ENCODE measurements around the gene TRIM60.
"Not testable (repeated sequence)": the region's sequence is repeated elsewhere in the genome, so short reads cannot be mapped to it uniquely, and the experiment has no call there.

The TRIM60 gene

GRCh38 chr4:165011403-165011802, 20.4 kb upstream of the TRIM60 start:
- H4K20me1 ChIP-seq (ENCODE audit: insufficient read depth, low read length), result no peaks in the 10 kb centered on the region
- no peaks in the 10 kb centered on the region for H3K9me3 ChIP-seq (replicated peaks; ENCODE audit: insufficient read depth, low read length)
- H2AFZ ChIP-seq (ENCODE audit: low read length), result peak overlapping the region; percentile 42; the same call in 1 of the 2 replicates
- no peaks in the 10 kb centered on the region for H3K27me3 ChIP-seq (replicated peaks; ENCODE audit: insufficient read depth, low read length)
- no peaks in the 10 kb centered on the region for H3K36me3 ChIP-seq (replicated peaks; ENCODE audit: insufficient read depth, low read length)
- peak overlapping the region; percentile 10; the same call in 1 of the 2 replicates for H3K4me3 ChIP-seq (ENCODE audit: low read length)
- no peak for DNase-seq
- peak overlapping the region; percentile 51 for H3K9ac ChIP-seq (ENCODE audit: low read length)
- H3K4me1 ChIP-seq (ENCODE audit: low read length), result peaks cover 25% of the 10 kb centered on the region
- H3K27ac ChIP-seq (ENCODE audit: low read length), result peak overlapping the region; percentile 91
- H3K4me2 ChIP-seq (ENCODE audit: low read depth, low read length), result peak overlapping the region; percentile 56
- H3F3A ChIP-seq (ENCODE audit: insufficient read depth, low read length), result peaks cover 15% of the 10 kb centered on the region
- TF ChIP-seq EZH2phosphoT487 (IDR thresholded peaks at IDR 0.05; ENCODE audit: low read length), result no peak
- no peak for TF ChIP-seq CTCF (IDR thresholded peaks at IDR 0.05; ENCODE audit: low read length)
- no peak for TF ChIP-seq EZH2 (optimal IDR thresholded peaks at IDR 0.05; ENCODE audit: low read depth, low read length)
- no peaks in the 10 kb centered on the region for H3K79me2 ChIP-seq (ENCODE audit: low read length)
- H3K9me2 ChIP-seq (replicated peaks; ENCODE audit: insufficient read depth, low read length), result no peaks in the 10 kb centered on the region

GRCh38 chr4:165013691-165014090, 18.1 kb upstream of the TRIM60 start:
- Histone ChIP-seq H3K27me3 (replicated peaks; ENCODE audit: insufficient read depth, low read length) (no peaks in the 10 kb centered on the region), H4K20me1 (ENCODE audit: insufficient read depth, low read length) (no peaks in the 10 kb centered on the region), H3K4me3 (ENCODE audit: low read length) (no peak overlapping the region), H3K9ac (ENCODE audit: low read length) (no peak overlapping the region), H3K9me3 (replicated peaks; ENCODE audit: insufficient read depth, low read length) (no peaks in the 10 kb centered on the region), H3K36me3 (replicated peaks; ENCODE audit: insufficient read depth, low read length) (no peaks in the 10 kb centered on the region), H3F3A (ENCODE audit: insufficient read depth, low read length) (peaks cover 15% of the 10 kb centered on the region), H3K4me2 (ENCODE audit: low read depth, low read length) (no peak overlapping the region), H3K79me2 (ENCODE audit: low read length) (no peaks in the 10 kb centered on the region), H3K9me2 (replicated peaks; ENCODE audit: insufficient read depth, low read length) (no peaks in the 10 kb centered on the region), H3K27ac (ENCODE audit: low read length) (no peak overlapping the region), H3K4me1 (ENCODE audit: low read length) (peaks cover 25% of the 10 kb centered on the region), H2AFZ (ENCODE audit: low read length) (no peak overlapping the region)
- DNase-seq, result no peak
- TF ChIP-seq EZH2phosphoT487 (IDR thresholded peaks at IDR 0.05; ENCODE audit: low read length) (no peak), EZH2 (optimal IDR thresholded peaks at IDR 0.05; ENCODE audit: low read depth, low read length) (no peak), CTCF (IDR thresholded peaks at IDR 0.05; ENCODE audit: low read length) (no peak)

GRCh38 chr4:165016971-165017370, 14.8 kb upstream of the TRIM60 start:
- H3K79me2 ChIP-seq (ENCODE audit: low read length), result no peaks in the 10 kb centered on the region
- no peak overlapping the region for H3K9ac ChIP-seq (ENCODE audit: low read length)
- no peak overlapping the region for H2AFZ ChIP-seq (ENCODE audit: low read length)
- H3K36me3 ChIP-seq (replicated peaks; ENCODE audit: insufficient read depth, low read length), result no peaks in the 10 kb centered on the region
- TF ChIP-seq CTCF (IDR thresholded peaks at IDR 0.05; ENCODE audit: low read length) (no peak; the same call in 1 of the 2 replicates), EZH2 (optimal IDR thresholded peaks at IDR 0.05; ENCODE audit: low read depth, low read length) (no peak), EZH2phosphoT487 (IDR thresholded peaks at IDR 0.05; ENCODE audit: low read length) (no peak)
- no peak overlapping the region for H3K27ac ChIP-seq (ENCODE audit: low read length)
- 0 out of 2 replicates have a peak, but pooled peaks cover under 1% of the 10 kb centered on the region for H3F3A ChIP-seq (ENCODE audit: insufficient read depth, low read length)
- H4K20me1 ChIP-seq (ENCODE audit: insufficient read depth, low read length), result no peaks in the 10 kb centered on the region
- no peaks in the 10 kb centered on the region for H3K9me3 ChIP-seq (replicated peaks; ENCODE audit: insufficient read depth, low read length)
- H3K9me2 ChIP-seq (replicated peaks; ENCODE audit: insufficient read depth, low read length), result no peaks in the 10 kb centered on the region
- no peak overlapping the region for H3K4me3 ChIP-seq (ENCODE audit: low read length)
- H3K27me3 ChIP-seq (replicated peaks; ENCODE audit: insufficient read depth, low read length), result no peaks in the 10 kb centered on the region
- no peak overlapping the region for H3K4me2 ChIP-seq (ENCODE audit: low read depth, low read length)
- DNase-seq, result no peak
- H3K4me1 ChIP-seq (ENCODE audit: low read length), result peaks cover 1% of the 10 kb centered on the region

GRCh38 chr4:165019995-165020394, 11.8 kb upstream of the TRIM60 start:
- H3K79me2 ChIP-seq (ENCODE audit: low read length); H3K4me1 ChIP-seq (ENCODE audit: low read length); H3K4me2 ChIP-seq (ENCODE audit: low read depth, low read length); H3F3A ChIP-seq (ENCODE audit: insufficient read depth, low read length); H3K27ac ChIP-seq (ENCODE audit: low read length); H3K27me3 ChIP-seq (replicated peaks; ENCODE audit: insufficient read depth, low read length); H3K9me3 ChIP-seq (replicated peaks; ENCODE audit: insufficient read depth, low read length); H3K36me3 ChIP-seq (replicated peaks; ENCODE audit: insufficient read depth, low read length); DNase-seq; H2AFZ ChIP-seq (ENCODE audit: low read length); H3K9me2 ChIP-seq (replicated peaks; ENCODE audit: insufficient read depth, low read length); H3K9ac ChIP-seq (ENCODE audit: low read length); H3K4me3 ChIP-seq (ENCODE audit: low read length); H4K20me1 ChIP-seq (ENCODE audit: insufficient read depth, low read length): not testable (repeated sequence)

- not testable (repeated sequence) for H3K4me3 ChIP-seq (ENCODE audit: low read length); H3K79me2 ChIP-seq (ENCODE audit: low read length); H4K20me1 ChIP-seq (ENCODE audit: insufficient read depth, low read length); H3K9me2 ChIP-seq (replicated peaks; ENCODE audit: insufficient read depth, low read length); H2AFZ ChIP-seq (ENCODE audit: low read length); H3F3A ChIP-seq (ENCODE audit: insufficient read depth, low read length); H3K9me3 ChIP-seq (replicated peaks; ENCODE audit: insufficient read depth, low read length); H3K27me3 ChIP-seq (replicated peaks; ENCODE audit: insufficient read depth, low read length); H3K36me3 ChIP-seq (replicated peaks; ENCODE audit: insufficient read depth, low read length); H3K9ac ChIP-seq (ENCODE audit: low read length)
- H3K4me1 ChIP-seq (ENCODE audit: low read length), result peaks cover 20% of the 10 kb centered on the region
- peak; percentile 71 for DNase-seq
- H3K4me2 ChIP-seq (ENCODE audit: low read depth, low read length), result peak overlapping the region; percentile 40; the same call in 1 of the 2 replicates
- H3K27ac ChIP-seq (ENCODE audit: low read length), result peak overlapping the region; percentile 39; the same call in 1 of the 2 replicates
Observed at GRCh38 chr4:165025782-165026181, 6.0 kb upstream of the TRIM60 start.
